OCI-LY1 (cell line): ENCODE data around the gene PHF24.

Source experiments
- EZH2 ChIP-seq: fragments of 200-600 bp; sonication (generic), shearing (Covaris generic); IDR thresholded peaks from 2 replicates; pipeline ENCODE4 v1.8.0; 2017; ENCODE audit warnings: borderline replicate concordance, mixed run types, mild to moderate bottlenecking, antibody characterized with exemption, low read length, moderate library complexity, mixed read lengths
- TF ChIP-seq, protein P1 (sequence below): fragments of 200-600 bp; sonication (generic), shearing (Covaris generic); IDR thresholded peaks from 2 replicates; pipeline ENCODE4 v1.5.1; 2017; ENCODE audit warnings: mild to moderate bottlenecking, antibody characterized with exemption, low read length, moderate library complexity, mixed read lengths

- TF ChIP-seq, protein P1, sequence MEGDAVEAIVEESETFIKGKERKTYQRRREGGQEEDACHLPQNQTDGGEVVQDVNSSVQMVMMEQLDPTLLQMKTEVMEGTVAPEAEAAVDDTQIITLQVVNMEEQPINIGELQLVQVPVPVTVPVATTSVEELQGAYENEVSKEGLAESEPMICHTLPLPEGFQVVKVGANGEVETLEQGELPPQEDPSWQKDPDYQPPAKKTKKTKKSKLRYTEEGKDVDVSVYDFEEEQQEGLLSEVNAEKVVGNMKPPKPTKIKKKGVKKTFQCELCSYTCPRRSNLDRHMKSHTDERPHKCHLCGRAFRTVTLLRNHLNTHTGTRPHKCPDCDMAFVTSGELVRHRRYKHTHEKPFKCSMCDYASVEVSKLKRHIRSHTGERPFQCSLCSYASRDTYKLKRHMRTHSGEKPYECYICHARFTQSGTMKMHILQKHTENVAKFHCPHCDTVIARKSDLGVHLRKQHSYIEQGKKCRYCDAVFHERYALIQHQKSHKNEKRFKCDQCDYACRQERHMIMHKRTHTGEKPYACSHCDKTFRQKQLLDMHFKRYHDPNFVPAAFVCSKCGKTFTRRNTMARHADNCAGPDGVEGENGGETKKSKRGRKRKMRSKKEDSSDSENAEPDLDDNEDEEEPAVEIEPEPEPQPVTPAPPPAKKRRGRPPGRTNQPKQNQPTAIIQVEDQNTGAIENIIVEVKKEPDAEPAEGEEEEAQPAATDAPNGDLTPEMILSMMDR: no peak
- TF ChIP-seq EZH2: no peak
Observed at GRCh38 chr9:34958411-34958982, 412 bp downstream of the PHF24 start.
